HG02938 (cell line): ENCODE data around the gene GDF7.

ENCODE experiments used
- ATAC-seq: cut with Tn5 transposase; IDR thresholded peaks from one replicate; pipeline ENCODE4 v1.9.1; 2021; ENCODE audit warnings: mild to moderate bottlenecking, moderate library complexity; ENCODE audit not compliant: unreplicated experiment

Gene GDF7

DNA sequence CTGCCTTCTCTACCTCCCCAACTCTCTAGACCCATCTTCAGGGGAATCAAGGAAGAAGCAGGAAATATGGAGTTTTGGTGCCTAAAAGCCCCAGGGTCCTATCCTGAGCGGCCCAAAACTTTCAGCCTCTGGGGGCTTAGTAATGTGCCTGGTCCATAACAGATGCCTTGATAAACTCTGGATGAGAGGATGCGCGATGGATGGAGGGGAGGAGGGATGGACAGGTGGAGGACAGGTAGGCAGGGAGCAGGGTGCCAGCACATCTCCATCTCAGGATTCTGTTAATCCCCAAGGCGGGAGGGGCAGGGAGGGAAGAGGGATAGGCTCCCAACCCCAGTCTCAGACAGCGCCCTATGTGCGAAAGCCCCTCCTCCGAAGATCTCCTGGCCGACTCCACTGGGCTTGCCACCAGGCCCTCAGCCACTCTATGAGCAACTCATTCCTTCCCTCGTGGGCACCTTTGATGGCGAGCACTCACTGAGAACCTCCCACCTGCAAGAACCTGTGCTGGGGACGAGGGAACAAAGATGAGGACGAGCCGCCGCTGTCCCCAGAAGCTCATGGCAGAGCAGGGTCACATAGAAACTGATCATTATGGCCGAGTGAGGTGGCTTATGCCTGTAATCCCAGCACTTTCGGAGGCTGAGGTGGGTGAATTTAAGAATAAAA lies 39.1 kb upstream of the GDF7 start:
- no peak for ATAC-seq

DNA sequence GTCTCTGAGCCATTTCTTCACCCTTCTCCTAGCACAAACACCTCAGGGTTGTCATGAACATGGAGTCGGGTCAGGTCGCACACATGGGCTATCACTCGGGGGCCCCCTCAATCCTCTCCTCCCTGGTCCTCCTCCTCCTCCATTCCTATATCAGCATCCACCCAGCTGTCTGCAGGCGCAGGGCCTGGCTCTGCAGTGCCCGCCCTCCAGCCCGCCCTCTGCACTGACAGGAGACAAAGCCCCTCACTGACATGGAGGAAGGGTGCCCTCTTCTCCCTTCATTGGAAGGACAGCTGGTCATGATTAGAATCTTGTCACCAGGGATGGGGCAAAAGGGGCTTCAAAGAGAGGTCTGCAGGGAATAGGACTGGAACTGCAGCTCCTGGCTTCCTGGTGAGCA lies 37.8 kb upstream of the GDF7 start:
- ATAC-seq: no peak

DNA sequence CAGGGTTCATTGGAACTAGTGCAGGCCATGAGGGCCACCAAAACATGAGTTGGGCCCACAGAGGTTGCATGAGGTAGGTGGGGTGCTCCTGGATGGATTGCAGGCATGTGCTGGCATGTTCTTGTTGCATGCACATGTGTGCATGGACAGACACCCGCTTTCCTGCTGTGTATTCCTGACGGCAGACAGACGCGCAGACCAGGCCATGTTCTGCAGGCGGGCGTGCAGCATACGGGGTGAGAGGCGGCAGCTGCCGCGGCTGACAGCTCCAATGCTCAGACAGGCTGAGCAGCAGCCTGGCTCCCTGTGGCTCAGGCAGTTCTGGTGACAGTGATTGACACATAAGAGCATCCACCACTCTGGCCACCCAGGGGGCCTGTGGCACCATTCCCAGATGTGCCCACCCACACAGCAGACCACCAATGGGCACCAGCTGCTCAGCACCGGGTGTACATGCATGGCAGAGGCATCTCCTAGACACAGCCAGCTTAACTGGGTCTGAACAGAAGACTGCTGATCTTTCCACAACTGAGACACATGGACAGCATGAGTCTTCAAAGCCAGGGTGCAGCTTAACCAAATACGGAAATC lies 37.3 kb upstream of the GDF7 start:
- ATAC-seq: no peak

DNA sequence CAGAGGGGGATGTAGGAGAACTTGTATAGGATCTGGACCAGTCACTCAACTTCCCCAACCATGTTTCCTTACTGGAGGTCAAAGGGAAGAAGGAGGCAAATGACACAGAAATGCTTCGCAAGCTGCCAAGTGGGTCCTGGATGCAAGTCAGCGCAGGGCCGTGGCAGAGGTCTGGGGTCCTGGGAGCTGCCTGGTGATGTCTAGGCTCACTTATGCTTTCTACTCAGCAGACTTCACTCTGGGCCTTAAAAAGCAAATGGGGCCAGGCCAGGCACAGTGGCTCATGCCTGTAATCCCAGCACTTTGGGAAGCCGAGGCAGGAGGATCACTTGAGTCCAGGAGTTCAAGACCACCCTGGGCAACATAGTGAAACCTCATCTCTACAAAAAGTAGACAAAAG lies 36.0 kb upstream of the GDF7 start:
- ATAC-seq: no peak

DNA sequence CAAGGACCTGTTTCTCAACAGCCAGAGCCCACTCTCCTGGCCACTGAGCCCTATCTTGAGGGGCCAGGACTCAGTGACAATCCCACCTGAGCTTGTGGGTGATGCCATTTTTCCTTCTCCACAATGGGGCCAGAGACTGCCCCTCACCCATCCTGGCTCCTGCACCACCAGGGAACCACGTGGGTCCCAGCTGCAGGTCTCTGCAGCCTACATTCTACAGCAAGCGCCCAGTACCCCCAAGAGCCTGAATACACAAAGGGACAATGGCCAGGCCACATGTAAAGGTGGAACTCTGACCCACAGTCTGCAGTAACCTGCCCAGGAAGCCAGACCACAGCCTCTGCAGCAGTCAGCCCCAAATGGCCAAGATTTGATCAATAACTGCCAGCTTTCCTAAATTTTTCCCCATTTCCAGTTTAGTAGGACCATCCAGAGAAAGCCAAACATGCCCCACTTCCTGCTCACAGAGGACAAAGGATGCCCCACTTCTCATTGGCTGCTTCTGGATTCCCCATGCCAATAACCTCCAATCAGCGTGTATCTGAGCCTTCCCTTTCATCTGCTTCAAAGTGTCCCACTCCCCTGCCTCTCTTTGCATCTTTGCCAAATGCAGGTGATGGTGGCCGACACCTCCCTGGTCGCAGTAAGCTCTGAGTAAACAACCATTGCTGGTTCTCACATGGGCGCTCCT lies 35.2 kb upstream of the GDF7 start:
- no peak for ATAC-seq

DNA sequence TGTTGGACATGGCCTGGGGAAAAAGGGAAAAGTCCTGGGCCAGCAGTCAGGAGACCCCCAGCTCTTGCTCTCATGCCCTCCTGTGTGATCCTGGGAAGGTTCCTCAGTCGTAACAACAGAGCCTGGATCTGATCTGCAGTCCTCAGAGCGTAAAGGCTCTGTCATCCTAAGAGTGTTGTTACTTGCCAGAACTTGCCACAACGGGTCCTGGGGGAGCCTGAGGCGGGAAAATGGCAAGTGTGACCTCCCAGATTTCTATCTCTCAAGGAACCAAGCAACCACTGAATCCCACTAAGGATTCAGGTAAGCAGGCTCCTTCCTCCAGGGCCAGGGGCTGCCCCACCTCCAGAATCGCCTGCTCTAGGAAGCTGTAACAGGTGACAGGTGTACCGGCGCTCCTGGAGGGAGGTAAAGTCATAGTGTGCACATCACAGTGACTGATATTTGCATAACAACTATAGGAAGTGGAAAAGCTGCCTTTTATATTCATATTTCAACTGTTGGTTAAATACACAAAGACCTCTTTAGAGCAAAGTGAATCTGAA lies 34.4 kb upstream of the GDF7 start:
- ATAC-seq: no peak

DNA sequence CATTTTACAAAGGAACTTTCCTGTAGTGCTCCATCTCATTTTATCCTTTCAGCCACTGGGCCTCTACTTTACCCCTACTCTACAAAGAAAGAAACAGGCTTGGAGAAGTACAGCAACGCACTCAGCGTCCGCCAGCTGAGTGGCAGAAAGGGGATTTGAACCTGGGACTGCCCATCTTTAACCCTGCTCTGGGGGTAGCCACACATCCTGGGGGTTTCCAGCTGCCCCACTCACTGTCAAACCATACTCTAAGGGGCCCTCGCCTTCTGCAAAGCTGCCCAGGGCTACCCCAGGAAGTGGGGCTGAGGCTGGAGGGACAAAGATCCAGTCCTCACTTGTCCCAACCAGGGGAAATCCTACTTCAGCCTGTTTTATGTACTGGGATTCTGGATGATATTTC lies 33.9 kb upstream of the GDF7 start:
- no peak for ATAC-seq

DNA sequence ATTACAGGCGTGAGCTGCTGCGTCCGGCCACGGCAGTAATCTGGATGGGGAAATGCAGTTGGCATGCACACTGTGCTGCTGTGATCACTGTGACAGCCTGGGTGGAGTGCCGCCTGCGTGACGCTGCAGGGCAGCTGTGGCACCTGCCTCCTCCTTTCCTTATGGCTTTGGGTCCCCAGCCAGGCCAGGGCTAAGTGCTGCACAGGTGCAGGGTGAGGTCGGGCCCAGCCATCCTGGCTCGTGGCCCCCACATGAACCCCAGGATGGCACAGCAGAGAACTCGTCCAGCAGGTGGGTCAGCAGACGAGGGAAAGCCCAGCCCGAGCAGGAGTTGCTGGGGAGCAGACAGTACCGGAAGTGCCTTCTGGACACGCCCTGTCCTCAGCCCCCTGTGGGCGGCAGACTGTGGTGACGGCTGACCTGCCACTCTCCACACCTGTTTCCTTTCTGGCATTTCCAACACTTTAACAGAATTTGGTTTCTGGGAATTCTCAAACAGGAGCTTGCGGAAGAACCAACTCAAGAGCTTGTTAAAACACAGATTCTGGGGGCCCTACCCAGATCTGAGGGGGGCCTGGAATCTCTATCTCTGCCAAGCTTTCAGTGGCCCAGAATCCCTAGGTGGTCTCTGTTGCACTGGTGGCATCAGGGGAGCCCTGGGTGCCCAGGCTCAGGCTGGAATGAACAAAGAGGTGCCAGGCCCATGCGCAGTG lies 33.0 kb upstream of the GDF7 start:
- ATAC-seq: no peak

DNA sequence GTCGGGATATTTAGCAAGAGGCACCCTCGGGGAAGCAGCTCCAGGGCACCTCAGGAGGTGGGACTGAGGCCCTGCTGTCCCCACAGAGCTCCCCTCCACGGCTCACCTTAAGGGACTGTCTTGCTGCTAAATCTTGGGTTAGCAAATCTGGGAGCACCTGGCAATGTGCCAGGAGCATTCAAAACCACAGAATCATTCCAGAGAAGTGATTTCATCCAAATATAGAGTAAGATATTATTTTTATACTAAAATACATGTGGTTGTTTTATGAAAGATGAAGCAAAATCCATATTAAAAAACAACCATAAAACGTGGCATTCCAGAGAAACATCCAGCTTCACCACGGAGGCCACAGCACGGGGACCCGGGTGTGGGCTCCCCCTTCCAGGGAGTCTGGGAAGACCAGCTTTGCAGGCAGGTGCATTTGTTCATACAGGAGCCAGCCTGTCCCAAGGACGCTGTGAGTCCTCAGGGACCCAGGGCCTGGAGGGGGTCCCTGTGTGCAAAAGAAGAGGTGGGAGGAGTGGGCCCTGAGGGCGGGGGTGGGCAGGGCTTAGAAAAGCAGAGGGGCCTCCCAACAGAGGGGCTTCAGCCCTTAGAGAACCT lies 32.3 kb upstream of the GDF7 start:
- no peak for ATAC-seq

DNA sequence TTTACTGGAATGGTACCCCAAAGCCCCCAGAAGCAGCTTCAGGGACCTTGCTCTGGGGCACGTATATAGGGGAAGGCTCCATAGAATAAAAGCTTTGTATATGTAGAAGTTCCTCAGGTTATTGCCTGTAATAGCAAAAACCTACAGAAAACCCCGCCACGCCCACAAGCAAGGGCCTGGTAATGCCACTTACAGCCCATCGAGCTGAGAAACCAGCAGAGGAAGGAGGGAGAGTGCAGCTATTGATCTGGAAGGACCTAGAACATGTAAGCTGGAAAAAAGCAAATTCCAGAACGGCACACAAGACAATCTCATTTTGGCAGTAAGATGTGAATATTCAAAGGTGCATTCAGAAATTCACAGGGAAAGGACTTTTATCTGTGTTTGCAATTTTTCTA lies 31.8 kb upstream of the GDF7 start:
- ATAC-seq: no peak

DNA sequence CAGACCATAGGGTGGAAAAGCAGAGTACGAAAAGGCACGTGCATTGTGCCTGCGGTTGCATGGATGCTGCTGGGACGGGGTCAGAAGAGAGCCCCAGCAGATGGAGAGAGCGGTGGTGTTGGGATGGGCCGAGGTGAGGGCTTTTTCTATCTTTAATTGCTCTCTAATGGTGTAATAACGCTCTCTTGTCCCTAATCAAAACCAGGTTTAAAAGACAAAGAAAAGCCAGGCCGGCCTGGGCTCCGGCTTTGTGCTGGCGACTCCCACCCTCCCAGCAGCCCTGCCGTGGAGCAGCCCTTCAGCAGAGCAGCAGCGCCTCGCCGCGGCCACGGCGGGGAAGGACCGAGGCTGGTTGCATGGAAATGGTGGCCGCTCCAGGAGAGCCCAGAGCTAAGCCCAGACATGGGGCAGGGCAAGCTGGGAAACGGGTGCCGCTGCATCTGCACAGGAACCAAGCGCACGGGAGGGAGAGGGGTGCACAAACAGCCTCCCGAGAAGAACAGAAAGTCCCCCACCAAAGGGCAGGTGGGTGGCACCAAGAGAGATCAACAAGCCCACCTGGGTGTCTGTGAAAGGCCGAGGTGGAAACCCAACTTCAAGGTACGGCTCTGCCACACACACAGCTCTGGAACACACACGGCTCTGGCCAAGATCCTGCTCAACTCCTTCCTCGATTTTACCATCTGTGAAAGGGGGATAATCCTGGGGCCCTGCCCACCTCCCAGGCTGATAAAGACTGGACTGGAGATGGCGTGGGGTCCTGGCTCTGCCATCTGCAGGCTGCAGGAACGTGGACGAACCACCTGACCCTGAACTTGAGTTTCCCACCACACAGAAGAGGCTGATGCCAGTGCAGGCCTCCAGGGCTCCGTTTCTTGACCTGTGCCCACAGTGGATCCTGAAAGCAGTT lies 31.0 kb upstream of the GDF7 start:
- peak; percentile 51 for ATAC-seq

DNA sequence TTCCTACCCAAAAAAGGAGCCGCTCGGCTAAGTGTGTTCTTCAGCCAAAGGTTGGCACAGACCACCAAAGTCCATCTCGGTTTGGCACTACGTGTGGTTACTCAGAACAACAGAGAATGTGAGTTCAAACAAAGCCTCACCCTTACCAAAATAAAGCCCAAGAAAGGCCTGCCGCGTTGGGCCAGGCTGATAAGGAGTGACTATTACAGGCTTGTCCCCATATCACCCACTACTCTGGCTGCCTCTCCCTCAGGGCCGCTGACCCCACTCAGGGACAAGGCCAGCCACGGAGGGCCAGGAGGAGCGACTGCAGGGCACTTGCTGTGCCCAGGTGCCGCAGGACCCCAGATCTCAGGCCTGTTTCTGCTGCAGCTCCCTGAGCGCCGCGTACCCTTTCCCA lies 29.8 kb upstream of the GDF7 start:
- ATAC-seq: no peak

DNA sequence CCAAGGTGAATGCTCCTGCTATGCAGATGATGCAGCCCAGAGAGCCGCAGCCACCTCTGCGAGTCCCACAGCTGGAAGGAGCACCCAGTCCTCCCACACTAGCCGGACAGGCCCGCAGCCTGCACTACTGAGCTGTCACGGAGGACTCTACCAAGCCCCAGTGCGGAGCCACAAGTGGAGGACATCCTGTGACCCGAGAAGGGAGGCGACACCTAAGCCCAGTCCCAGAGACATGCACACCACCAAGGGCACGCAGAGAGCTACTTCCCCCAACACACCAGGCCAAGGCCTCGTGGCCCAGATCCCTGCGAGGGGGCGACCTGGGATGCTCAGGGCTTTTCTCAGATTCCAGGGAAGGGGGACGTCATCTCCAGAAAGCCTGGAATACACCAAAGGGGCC lies 28.9 kb upstream of the GDF7 start:
- no peak for ATAC-seq

DNA sequence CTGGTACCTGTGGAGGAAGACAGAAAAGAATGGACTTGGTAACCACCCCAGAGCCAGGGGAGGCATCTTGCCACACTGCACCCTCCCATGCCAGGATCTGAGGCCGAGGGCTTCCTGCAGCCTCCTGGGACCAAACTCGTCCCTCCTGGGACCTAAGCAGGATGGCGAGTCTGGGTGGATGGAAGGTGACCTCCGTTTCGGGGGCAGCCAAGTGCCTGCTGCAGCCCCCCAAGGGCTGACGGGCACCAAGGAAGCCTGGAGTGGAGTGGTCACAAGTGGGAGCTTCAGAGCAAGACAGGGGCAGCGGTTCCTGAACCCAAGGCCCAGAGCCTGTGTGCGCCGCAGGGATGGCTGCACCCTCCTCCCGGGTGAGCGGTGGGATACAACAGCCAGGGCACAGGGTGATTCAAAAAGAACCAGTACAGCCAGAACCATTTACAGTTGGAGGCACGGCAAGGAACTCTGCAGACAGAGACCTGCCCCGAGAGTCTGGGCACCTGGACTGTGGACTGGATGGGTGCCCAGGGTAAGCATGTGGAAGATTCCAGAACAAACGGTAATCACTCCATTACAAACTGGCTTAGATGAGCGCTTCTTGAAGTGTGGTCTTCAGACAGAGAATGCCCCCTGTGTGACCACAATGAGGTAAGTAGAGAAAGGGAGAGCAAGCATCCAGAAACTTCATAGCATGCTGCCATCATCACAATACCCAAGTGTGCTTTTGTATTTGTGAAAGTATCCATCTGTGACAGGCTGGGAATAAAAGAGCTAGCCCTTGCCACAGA lies 28.1 kb upstream of the GDF7 start:
- ATAC-seq: no peak

DNA sequence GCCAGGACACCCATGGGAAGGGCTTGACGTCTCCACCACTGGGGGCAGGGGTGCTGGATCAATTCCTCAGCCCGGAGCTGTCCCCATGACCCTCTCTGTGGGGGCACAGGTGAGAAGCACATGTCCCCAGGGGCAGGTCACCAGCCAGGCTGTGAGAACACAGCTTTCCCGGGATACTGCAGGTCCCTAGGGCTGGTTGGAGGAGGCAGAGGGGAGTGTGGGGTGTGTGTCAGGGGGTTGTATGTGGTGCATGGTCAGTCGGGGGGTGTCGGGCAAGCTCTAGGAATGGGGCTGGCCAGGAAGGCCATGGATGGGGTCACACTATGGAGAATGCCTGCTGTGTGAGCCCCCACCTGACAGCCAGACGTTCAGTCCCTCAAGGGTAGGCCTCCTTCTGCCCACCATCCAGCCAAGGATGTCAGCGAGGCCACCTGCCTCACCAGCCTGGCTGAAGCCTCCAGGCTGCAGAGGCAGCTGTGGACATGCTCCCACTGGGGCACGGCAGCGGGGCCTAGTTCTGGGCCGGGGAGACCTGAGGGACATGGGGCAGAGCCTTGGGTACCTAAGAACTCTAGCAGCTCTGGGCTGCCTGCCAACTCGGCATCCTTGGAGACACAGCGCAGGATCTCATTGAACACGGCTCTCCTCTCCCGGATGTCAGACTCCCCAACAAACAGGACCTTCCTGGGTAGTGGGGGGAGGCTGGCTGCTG lies 26.4 kb upstream of the GDF7 start:
- no peak for ATAC-seq

DNA sequence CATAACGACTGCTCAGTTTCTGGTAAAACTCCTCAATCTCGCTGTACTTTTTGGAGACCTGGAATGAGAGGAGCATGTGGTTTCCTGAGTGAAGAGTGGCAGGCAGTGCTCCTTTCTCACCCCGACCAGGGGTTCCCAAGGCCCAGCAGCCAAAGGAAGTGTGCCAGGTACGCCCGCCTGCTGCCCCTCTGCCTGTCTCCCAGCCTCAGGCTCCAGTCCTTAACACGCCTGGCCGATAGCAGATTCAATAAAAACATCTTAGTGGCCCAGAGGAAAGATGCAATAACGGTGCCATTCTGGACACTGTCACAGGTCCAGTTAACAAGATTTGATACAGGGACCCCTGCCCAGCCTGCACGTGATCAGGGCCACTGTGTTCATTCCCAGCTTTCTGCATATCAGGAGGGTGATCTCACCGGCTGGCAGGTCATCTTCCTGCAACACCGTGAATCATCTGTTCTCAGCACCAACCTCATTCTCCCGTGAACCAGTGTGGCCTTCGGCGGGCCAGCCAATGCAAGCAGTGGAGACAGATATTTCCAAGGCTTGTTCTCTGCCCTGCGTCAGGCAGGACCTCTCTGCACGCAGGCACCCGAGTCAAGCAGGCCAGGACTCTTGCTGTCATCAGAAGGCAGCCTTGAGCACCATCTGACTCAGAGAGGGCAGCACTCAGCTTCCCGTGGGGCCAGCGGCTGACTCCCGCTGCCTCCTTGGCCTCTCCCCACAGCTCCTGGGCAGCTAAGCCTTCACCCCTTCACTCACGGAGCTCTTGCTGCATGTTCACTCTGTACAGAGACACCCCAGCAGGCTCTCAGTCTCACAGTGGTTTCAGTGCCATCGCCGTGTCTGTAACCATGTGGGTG lies 25.6 kb upstream of the GDF7 start:
- no peak for ATAC-seq

DNA sequence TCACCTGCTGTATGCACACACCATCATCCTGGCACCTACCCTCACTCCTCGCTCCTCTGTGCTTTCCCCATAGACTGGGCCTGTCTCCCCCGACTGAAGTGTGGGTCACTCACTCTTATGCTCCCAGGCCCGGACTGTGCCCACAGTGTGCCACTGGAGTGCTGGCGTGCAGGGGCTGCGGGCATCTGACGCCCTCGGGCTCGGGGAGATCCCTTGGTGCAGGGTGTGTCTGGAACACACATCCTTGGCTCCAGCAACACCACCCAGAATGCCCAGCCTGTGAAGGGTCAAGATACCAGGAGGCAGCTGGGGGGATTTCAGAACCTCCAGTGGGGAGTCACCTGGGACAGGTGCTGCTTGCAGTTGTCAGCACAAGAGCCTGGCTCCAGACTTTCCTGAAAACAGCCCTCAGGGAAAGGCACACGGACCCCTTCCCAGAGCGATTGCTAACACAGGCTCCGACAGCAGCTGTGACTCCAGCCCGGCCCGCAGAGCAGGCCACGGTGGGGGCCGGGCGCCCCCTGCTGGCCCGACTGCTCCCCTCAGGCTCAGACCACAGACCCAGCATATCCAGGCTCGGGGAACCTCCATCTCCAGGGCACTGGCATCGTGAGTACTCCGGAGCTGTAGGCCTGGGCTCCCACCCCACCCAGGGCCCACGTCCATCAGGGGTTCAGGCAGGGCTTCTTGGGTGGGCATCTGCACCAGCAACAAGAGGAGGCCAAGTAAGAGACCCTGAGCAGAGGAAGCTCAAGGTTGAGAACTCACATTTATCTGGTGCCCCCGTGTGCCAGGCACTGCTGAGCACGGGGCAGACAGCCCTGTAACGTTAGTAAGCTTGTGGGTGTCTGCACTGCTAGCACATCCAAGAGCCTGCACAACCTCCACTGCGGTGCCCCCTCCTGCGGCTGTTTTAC lies 24.6 kb upstream of the GDF7 start:
- peak; percentile 94 for ATAC-seq
